Endometrial microvascular endothelial cells (primary cell): ENCODE measurements around the gene S100A11. TPM values are rescaled to one million over a fixed set of nuclear protein-coding genes. Genes with fewer than 3 reads are reported as not detected.
"Not testable (repeated sequence)": the region's sequence is repeated elsewhere in the genome, so short reads cannot be mapped to it uniquely, and the experiment has no call there.

ENCODE experiments used
- in situ Hi-C: cut with HindIII; loops from 2 replicates; pipeline ENCODE4 v1.10.0; 2017; ENCODE audit warnings: low sequenced_read_pairs, low pct_unique_long_range_greater_than_20kb; ENCODE audit errors: inconsistent ontology term
- total RNA-seq: library from RNA; depleted of rRNA; stranded (reverse); fragments of >200 nt; gene quantifications from one replicate; pipeline ENCODE4 v1.2.3, GENCODE V29; 2015; ENCODE audit errors: inconsistent ontology term

S100A11 gene
- 314 TPM for total RNA-seq

- in situ Hi-C loops: no loop called here
Observed at GRCh38 chr1:152036267-152037216, at the start of gene S100A11. S100A11 (minus strand) TSS chr1:152037004; CDS start chr1:152036915, 89 bp downstream.

DNA sequence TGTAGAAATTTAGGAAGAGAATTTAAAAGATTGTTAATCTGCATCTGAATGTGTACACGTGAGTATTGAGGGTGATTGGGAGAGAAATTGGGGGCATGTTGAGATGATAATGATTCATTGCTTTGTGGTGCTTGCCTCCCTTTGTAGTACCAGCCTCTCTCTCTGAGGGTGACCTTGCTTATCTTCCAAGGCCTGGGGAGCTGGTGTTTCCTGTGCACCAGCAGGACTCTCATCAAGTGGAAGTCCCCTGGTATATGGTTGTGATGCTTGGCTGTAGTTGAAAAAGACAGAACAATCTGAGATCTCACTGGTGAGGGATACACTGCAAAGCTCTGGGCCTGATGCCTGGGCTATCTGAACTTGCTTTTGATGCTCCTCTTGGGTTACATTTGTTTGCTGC lies 48.0 kb upstream of the S100A11 start:
- in situ Hi-C loops: no loop called here

DNA sequence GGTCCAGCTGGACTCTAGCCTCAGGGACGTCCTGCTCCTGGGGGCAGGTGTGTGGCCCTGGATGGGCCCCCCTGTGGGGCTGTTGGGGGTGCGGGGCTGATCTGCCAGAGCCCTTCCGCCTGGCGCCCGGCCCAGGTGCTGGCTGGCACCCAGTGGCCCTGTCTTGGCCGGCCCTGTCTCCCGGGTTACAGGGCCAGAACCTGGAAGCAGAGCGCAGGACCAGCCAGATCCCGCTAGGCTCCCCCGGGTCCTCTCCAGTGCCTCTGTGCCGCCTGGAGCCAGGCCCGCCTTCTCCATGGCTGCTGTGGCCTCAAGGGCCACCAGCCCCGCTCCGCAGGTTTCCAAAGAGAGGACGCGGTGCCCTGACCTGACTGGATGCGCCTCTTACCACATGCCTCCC lies 44.2 kb upstream of the S100A11 start:
- in situ Hi-C loops: not testable (repeated sequence)

DNA sequence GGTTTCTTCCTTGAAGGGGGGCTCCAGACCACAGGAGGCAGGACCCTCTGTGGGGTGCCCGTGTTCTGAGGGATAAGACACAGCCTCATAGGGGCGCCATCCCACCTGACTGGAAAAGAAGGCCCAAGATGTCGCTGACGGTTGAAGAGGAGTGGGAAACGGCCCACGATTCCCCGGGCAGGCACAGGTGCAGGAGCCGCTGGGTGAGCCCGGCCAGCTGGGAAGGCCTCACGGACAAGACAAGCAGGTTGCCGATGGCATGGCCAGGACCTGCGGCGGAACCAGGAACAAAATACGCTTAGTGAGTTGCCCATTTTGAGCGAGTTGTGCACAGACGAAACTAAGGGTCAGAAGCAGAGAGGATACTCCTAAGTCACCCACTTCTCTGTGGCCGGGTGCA lies 43.7 kb upstream of the S100A11 start:
- in situ Hi-C loops: not testable (repeated sequence)

GRCh38 chr1:152078831-152079441 lies 42.1 kb upstream of the S100A11 start:
- in situ Hi-C loops: no loop called here

DNA sequence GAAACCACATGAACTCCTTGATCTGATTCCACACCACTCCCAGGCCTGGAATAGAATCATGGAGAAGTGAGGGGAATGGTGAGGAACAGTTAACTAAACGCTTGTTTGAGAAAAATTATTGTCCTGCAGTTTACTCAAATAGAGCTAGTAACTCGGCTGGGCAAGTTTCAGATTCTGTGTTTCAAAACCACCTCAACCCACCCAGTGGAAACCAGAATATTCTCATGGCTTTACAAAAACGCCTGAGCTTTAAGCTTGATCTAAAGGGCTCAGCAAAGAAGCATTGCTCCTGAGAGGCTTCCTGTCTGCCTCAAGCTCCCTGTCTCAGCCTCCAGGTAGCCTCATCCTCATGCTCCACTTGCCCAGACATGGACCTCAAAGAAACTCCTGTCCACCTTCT lies 35.5 kb upstream of the S100A11 start:
- in situ Hi-C loops: no loop called here

DNA sequence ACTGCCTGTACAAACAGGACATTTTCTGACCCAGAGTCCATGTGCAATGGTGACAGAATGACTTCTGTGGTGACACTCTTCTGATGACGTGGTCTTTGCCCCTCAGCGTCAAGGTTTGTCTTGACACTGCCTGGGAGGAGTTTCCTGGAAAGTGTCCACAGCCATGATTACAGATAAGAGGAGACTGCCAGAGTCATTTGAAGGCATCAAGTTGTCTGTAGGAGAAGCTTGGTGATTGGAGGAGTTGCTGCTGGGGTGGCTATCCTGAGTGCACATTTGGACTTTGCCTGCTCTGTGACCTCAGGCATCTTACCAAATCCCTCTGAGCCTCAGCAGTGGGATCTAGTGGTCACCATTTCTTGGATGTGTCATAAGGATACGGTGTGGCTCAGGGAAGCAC lies 34.3 kb upstream of the S100A11 start:
- in situ Hi-C loops: no loop called here

DNA sequence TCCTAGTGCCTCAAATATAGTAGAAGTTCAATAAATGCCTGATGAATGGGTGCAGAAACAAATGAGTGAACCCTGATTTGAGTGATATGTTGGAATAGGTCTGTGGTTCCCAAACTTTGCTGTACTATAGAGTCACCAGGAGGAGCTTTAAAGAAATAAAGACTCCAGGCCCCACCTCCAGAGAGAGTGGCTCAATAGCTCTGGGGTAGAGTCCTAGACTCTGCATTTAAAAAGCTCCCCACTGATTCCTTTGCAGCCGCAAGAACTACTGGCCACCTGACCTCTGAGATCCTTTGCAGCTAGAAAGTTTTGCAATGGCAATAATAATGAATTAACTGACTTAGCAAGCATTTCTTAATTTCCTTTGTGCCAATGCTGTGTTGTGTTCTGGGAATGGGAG lies 31.1 kb upstream of the S100A11 start:
- in situ Hi-C loops: no loop called here

DNA sequence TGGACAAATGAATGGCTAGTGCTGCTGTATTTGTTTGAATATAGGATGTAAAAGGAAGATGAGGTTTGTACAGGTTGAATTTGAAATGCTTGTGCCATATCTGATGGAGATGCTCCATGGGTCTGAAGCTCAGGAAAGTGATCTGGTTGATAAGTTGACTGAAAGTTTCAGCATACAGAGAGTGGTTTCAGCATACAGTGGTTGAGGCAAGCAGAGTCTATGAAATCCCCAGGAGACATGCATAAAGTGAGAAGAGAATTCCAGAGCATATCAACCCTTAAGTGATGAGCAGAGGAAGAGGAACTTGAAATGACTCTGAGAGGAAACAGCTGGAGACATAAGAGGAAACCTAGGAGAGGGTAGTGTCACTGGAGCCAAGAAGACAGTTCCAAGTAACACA lies 30.3 kb upstream of the S100A11 start:
- in situ Hi-C loops: no loop called here

- in situ Hi-C loops: no loop called here
Observed at GRCh38 chr1:152061952-152062351, 25.1 kb upstream of the S100A11 start.

- in situ Hi-C loops: no loop called here
Observed at GRCh38 chr1:152053375-152053774, 16.6 kb upstream of the S100A11 start.

DNA sequence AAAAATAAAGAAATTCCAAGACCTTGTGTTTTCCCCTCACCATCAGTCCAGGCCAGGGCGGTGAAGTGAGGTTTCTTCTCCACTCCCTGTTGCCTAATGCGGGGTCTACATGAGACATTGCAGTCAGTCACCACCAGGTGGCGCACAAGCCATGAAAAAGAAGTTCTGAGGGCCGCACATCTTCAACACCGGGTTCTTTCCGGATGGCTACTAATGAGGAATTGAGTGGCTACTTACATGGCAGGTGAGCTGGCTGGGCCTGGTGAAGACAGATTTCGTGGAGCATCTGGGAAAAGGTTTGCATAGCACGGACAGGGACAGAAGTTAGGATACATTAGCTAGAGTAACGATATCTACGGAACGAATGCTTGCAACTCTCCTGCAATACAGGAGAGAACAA lies 15.8 kb upstream of the S100A11 start:
- in situ Hi-C loops: no loop called here

DNA sequence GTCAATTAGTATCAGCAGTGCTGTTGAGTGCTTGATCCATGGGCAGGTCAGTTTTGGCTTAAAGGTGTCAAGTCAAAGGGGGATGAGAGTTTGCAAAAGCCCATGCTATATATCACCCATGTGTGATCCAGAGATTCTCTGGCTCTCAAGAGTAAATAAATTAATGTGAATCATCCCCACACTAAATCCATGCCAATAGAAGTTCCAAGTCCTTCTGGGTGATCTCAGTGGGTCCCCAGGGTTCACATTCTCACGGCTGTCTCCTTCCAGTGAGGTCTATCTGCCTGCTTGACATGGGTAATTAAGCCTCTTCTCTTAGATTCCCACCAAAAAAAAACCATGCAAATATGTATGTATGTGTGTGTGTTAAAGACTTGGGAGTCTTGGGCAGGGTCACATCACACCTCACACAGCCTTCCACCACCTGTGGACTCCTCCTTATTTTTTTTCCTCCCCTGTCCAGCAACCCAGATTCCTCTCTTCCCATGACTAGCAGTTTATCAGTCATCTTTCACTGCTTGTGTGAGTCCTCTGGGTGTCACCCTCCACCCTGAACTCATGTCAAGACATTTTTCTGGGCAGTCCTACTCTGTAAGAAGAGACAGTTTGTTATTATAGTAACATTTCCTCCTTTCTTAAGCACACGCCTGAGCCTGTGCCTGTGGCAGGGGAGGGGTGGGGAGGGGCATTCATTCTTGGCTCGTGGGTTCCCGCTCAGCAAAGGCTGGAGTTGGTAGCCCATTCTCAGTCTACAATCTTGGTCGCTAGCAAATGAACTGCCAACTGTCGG lies 14.3 kb upstream of the S100A11 start:
- in situ Hi-C loops: no loop called here

- in situ Hi-C loops: no loop called here
Observed at GRCh38 chr1:152049291-152050083, 12.7 kb upstream of the S100A11 start.

DNA sequence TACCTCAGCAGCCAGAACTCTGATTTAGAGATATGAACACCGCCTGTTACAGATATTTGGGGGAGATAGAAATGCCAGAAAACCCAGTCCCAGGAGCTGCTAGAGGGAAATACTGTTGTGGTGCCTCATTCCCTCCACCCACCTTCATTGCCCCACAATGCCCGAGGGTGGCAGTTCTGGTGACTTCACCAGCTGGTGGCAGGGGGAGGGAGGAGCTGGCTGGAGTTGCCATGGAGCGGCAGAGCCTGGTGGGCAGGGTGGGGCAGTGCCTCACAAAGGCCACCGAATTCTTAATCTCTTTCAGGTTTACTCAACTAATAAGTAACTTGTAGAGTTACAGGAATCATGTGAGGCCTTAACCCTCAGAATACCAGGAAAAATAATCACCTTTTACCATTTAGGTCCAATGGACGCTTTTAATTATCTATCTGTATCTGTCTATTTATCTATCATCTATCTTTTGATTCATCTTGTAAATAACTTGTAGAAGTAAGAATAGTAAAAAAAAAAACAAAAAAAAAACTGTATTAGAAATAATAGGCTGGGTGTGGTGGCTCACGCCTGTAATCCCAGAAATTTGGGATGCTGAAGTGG lies 11.7 kb upstream of the S100A11 start:
- in situ Hi-C loops: no loop called here

GRCh38 chr1:152047730-152048415 lies 11.1 kb upstream of the S100A11 start:
- in situ Hi-C loops: no loop called here

- in situ Hi-C loops: no loop called here
Observed at GRCh38 chr1:152047413-152047729, 10.6 kb upstream of the S100A11 start.

DNA sequence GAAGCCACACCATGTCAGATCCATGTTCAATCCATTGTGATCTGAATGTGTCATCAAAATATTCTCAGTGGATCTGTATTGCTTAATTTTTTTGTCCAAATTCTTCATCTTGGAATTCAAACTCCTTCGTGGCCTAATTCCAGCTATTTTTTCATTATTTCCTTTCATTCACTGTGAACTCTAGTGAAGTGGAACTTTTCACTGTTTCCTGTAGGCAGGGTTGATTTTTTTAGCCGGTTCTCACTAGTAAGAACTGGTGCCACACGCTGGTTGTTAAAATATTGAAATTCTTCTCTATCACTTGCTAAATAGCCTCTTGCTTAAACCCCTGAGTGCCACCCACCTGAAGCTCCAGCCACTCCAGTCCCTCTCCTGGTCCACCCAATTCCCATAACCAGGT lies 7.6 kb upstream of the S100A11 start:
- in situ Hi-C loops: no loop called here
